Tibial nerve (tissue), 4 donors: ENCODE results near the gene ZG16B. TPM values are rescaled to one million over a fixed set of nuclear protein-coding genes. Genes with fewer than 3 reads are reported as not detected.

Source experiments
- DNase-seq, 2 donors: peaks; one replicate each; pipeline ENCODE4 v3.0.0-alpha.2; 2019; ENCODE audit warnings: low spot score in 2 of 2
- H3K27ac ChIP-seq, 4 donors: fragments of 200-600 bp; sonication (generic) in 3 of 4; one replicate each; pipeline ENCODE4 v1.5.1; 2017 to 2019; ENCODE audit warnings: mild to moderate bottlenecking in 1 of 4
- H3K27me3 ChIP-seq, 2 donors: fragments of 200-600 bp; sonication (generic) in 1 of 2; one replicate each; pipeline versions ENCODE4 v1.5.1 to v1.6.0; 2017 to 2019
- H3K36me3 ChIP-seq, 3 donors: fragments of 200-600 bp; sonication (generic); one replicate each; pipeline ENCODE4 v1.5.1; 2018 to 2019
- H3K4me1 ChIP-seq, 4 donors: fragments of 200-600 bp; sonication (generic) in 3 of 4; one replicate each; pipeline ENCODE4 v1.5.1; 2017 to 2019
- H3K4me3 ChIP-seq, 4 donors: fragments of 200-600 bp; sonication (generic) in 3 of 4; one replicate each; pipeline ENCODE4 v1.5.1; 2017 to 2019; ENCODE audit warnings: mild to moderate bottlenecking in 1 of 4, moderate library complexity in 1 of 4
- H3K9me3 ChIP-seq, 4 donors: fragments of 200-600 bp; sonication (generic) in 3 of 4; one replicate each; pipeline ENCODE4 v1.5.1; 2017 to 2019
- EP300 ChIP-seq, 2 donors: sonication (generic); formaldehyde crosslinking; IDR thresholded peaks; one replicate each; pipeline ENCODE4 v1.6.1; 2017; ENCODE audit warnings: antibody characterized with exemption in 2 of 2, mild to moderate bottlenecking in 1 of 2
- POLR2A ChIP-seq, 2 donors: fragments of 450-650 bp; IDR thresholded peaks; one replicate each; pipeline ENCODE4 v1.6.1; 2017; ENCODE audit warnings: antibody characterized with exemption in 2 of 2, mild to moderate bottlenecking in 2 of 2, moderate library complexity in 2 of 2
- WGBS, 2 donors: methylation state at CpG; one replicate each; pipeline ENCODE4 v1.1.5; 2018; 5-methylcytosine and 5-hydroxymethylcytosine counted together
- total RNA-seq, 4 donors: library from RNA; depleted of rRNA; stranded (reverse); fragments of >200 nt; gene quantifications; one replicate each; pipeline ENCODE4 v1.1.0, GENCODE V29; 2016
- TF ChIP-seq, protein P1 (sequence below), 5 experiments: fragments of 200-600 bp in 3 of 5; fragments of 450-650 bp in 2 of 5; sonication (generic) in 3 of 5; IDR thresholded peaks; one replicate each; pipeline ENCODE4 v1.5.1; 2016 to 2019; ENCODE audit warnings: antibody characterized with exemption in 5 of 5, mild to moderate bottlenecking in 3 of 5, moderate library complexity in 2 of 5

Gene ZG16B
- total RNA-seq, 4 donors from 2014 or later: not detected

DNA sequence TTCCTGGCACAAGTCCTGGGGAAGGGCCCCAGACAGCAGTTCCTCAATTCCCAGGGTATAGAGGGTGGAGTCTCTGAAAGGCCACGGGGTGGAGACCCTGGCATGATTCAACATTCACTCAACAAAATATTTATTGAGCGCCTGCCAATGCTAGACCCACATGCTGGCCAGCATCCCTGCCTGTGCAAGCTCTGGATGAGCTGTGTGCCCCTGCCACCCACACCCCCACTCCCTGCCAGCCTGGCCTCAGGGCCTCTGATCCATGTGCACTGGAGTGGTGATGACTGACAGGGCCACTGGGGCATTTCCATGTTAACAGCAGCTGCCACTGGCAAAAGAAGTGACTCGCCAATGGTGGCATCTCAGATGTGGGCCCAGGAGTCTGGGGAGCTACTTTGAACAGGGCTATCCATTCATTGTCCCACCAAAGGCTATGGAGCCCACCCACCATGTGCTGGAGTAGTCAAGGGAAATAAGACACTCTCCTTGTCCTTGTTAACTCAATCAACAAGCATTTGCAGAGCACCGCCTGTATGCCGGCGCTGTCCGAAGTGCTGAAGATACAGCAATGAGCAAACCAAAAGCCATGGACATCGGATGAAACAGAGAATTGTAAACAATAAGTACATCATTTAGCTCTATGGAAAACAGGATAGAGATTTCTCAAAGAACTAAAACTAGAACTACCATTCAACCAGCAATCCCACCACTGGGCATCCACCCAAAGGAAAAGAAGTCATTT, 30.9 kb downstream of the ZG16B start:
- DNase-seq: no peak
- TF ChIP-seq EP300 (IDR thresholded peaks at IDR 0.05): no peak
- TF ChIP-seq POLR2A (IDR thresholded peaks at IDR 0.05): no peak
- TF ChIP-seq, protein P1, sequence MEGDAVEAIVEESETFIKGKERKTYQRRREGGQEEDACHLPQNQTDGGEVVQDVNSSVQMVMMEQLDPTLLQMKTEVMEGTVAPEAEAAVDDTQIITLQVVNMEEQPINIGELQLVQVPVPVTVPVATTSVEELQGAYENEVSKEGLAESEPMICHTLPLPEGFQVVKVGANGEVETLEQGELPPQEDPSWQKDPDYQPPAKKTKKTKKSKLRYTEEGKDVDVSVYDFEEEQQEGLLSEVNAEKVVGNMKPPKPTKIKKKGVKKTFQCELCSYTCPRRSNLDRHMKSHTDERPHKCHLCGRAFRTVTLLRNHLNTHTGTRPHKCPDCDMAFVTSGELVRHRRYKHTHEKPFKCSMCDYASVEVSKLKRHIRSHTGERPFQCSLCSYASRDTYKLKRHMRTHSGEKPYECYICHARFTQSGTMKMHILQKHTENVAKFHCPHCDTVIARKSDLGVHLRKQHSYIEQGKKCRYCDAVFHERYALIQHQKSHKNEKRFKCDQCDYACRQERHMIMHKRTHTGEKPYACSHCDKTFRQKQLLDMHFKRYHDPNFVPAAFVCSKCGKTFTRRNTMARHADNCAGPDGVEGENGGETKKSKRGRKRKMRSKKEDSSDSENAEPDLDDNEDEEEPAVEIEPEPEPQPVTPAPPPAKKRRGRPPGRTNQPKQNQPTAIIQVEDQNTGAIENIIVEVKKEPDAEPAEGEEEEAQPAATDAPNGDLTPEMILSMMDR (IDR thresholded peaks at IDR 0.05): no peak
- 65 to 72% methylated on average over 7 to 8 of the region's 8 CpGs for WGBS, 2 donors
- Histone ChIP-seq H3K36me3 (no peaks in the 10 kb centered on the region), H3K9me3 (peaks cover 0 to 20% (median 0%) of the 10 kb centered on the region in 4 donors), H3K4me3 (no peak overlapping the region), H3K27me3 (peaks cover 0 to 53% of the 10 kb centered on the region in 2 donors), H3K27ac (no peak overlapping the region), H3K4me1 (peaks cover 0 to 7% (median 0%) of the 10 kb centered on the region in 4 donors)

DNA sequence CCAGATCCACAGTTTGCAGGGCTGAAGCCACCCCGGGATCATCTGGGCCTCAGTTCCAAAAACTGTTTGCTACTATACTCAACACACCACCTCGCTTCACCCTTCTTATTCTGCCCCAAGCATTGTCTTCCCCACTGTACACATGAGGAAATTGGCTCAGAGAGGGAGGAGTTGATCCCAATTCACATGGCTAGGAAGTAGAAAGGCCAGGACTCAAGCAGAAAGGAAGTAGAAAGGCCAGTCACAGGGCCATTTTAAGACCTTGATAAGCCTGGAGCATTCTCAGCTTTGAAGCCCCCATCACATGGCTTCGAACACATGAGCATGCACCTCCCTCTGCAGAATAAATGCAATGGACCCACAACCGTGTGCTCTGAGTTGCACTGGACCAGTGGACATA, 35.5 kb downstream of the ZG16B start:
- H3K36me3 ChIP-seq: no peaks in the 10 kb centered on the region
- 54 to 67% methylated on average over 4 of the region's 4 CpGs for WGBS, 2 donors
- H3K9me3 ChIP-seq: peaks cover 0 to 8% (median 0%) of the 10 kb centered on the region in 4 donors
- TF ChIP-seq POLR2A (IDR thresholded peaks at IDR 0.05) (no peak), EP300 (IDR thresholded peaks at IDR 0.05) (no peak)
- TF ChIP-seq, protein P1 (IDR thresholded peaks at IDR 0.05): no peak
- peaks cover 0 to 17% (median 3%) of the 10 kb centered on the region in 4 donors for H3K4me1 ChIP-seq
- DNase-seq: no peak
- peaks cover 0 to 10% of the 10 kb centered on the region in 2 donors for H3K27me3 ChIP-seq
- H3K27ac ChIP-seq: no peak overlapping the region
- H3K4me3 ChIP-seq: no peak overlapping the region

DNA sequence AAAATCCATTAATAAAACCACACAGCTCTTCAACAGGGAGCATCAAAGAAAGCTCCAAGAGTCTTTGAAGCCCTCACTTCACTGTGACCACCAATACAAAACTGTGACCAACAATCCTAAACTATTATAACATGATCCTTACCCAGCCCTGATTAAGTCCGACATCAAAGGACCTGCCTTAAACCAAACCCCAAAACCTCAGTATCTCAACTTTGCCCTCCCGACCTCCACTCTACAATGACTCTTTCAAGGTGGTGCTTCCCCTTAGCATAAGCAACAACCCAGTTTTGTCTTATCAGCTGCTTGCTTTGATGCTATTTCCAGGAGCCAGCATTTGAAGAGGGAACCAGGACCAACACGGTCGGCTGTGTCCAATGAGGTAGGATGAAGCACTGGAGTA, 36.3 kb downstream of the ZG16B start:
- no peak overlapping the region for H3K4me3 ChIP-seq
- no peak overlapping the region for H3K27ac ChIP-seq
- WGBS, 2 donors: 55 to 62% methylated on average over 4 of the region's 4 CpGs
- peaks cover 0 to 17% (median 3%) of the 10 kb centered on the region in 4 donors for H3K4me1 ChIP-seq
- H3K27me3 ChIP-seq: peaks cover 0 to 7% of the 10 kb centered on the region in 2 donors
- no peak for DNase-seq
- peaks cover 0 to under 1% (median 0%) of the 10 kb centered on the region in 4 donors for H3K9me3 ChIP-seq
- TF ChIP-seq, protein P1 (IDR thresholded peaks at IDR 0.05): no peak
- TF ChIP-seq POLR2A (IDR thresholded peaks at IDR 0.05) (no peak), EP300 (IDR thresholded peaks at IDR 0.05) (no peak)
- H3K36me3 ChIP-seq: no peaks in the 10 kb centered on the region

DNA sequence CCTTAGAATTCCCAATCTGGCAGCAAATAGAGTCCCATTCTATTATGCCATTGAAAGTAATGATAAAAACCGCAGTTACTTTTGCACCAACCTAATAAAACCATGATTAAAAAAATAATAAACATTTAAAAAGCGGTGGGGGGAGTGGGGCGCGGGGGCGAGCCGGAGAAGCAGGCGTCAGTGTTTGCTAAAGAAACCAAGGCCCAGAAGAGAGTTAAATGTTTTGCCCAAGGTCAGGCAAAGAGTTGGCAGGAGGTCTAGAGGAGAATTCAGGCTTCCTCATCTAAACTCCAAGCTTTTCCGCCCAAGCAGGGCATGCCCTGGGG, 37.5 kb downstream of the ZG16B start:
- peak overlapping the region; percentile 56 to 83 (median 60) for H3K4me3 ChIP-seq
- peak overlapping the region; percentile 65 to 96 (median 83) for H3K27ac ChIP-seq
- no peaks in the 10 kb centered on the region for H3K36me3 ChIP-seq
- H3K9me3 ChIP-seq: no peaks in the 10 kb centered on the region
- 29 to 38% methylated on average over 8 of the region's 8 CpGs for WGBS, 2 donors
- DNase-seq: no peak
- no peak for TF ChIP-seq POLR2A (IDR thresholded peaks at IDR 0.05)
- TF ChIP-seq EP300 (IDR thresholded peaks at IDR 0.05): no peak
- TF ChIP-seq, protein P1 (IDR thresholded peaks at IDR 0.05): no peak
- H3K4me1 ChIP-seq: peaks cover 0 to 17% (median 3%) of the 10 kb centered on the region in 4 donors
- peaks cover 0 to 7% of the 10 kb centered on the region in 2 donors for H3K27me3 ChIP-seq

DNA sequence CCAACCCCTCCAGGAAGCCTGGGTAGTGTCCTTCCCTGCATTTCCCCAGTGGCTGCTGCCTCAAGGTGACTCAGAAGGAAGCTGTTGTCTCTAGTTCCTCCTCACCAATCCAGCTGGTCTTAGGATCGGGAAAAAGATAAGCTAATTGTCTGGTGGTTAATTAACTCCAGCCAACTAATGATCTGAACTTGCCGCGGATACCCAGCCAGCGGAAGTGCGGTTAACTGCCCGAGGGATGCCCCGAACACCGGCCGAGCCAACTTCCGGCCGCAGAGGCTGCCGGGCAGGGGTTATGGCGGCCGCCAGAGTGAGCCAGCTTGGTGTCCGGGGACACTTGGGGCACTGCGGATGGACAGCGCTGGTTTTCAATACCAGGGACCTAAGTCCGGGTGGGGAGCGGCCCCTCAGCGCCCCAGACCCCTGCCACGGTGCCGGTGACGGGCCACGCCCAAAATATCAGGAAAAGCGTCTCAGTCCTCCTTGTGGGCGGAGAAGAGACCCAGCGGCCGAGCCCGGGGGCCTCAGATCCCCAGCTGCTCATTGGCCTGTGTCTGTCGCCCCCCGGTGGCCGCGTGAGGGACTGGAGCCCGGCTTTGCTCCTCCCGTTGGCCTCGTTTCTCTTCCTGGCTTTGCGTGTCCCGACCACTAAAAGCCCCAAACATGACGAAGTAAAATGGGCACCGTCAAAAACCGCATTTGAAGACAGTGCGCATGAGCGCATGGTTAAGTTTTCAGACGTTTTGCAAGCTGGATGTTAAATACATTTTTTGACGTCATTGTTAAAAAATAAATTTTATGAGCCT, 38.1 kb downstream of the ZG16B start:
- H3K27ac ChIP-seq: peak overlapping the region; percentile 65 to 96 (median 83)
- peaks cover 0 to 7% of the 10 kb centered on the region in 2 donors for H3K27me3 ChIP-seq
- DNase-seq: peak; percentile 92 to 97
- TF ChIP-seq, protein P1 (IDR thresholded peaks at IDR 0.05): peak; percentile 92 to 99 (median 97)
- peak; percentile 41 to 87 for TF ChIP-seq EP300 (IDR thresholded peaks at IDR 0.05)
- peak in 1 of 2 donors; percentile 36 for TF ChIP-seq POLR2A (IDR thresholded peaks at IDR 0.05)
- 1% methylated on average over 34 to 42 of the region's 45 CpGs for WGBS, 2 donors
- H3K4me1 ChIP-seq: peaks cover 0 to 17% (median 3%) of the 10 kb centered on the region in 4 donors
- peak overlapping the region; percentile 56 to 83 (median 60) for H3K4me3 ChIP-seq
- no peaks in the 10 kb centered on the region for H3K36me3 ChIP-seq
- H3K9me3 ChIP-seq: no peaks in the 10 kb centered on the region
